OCI-LY3 (cell line): ENCODE measurements around the gene PLAAT4.

Experiments
- EZH2phosphoT487 ChIP-seq: fragments of 200-600 bp; shearing (Covaris generic); IDR thresholded peaks from 2 replicates; pipeline ENCODE4 v1.6.1; 2018; ENCODE audit warnings: antibody characterized with exemption, mixed run types, low read depth
- TF ChIP-seq, protein P1 (sequence below): fragments of 200-600, 300-600 bp; sonication (generic); IDR thresholded peaks from 2 replicates; pipeline ENCODE4 v1.5.1; 2014; ENCODE audit warnings: antibody characterized with exemption, low read length, low read depth

DNA sequence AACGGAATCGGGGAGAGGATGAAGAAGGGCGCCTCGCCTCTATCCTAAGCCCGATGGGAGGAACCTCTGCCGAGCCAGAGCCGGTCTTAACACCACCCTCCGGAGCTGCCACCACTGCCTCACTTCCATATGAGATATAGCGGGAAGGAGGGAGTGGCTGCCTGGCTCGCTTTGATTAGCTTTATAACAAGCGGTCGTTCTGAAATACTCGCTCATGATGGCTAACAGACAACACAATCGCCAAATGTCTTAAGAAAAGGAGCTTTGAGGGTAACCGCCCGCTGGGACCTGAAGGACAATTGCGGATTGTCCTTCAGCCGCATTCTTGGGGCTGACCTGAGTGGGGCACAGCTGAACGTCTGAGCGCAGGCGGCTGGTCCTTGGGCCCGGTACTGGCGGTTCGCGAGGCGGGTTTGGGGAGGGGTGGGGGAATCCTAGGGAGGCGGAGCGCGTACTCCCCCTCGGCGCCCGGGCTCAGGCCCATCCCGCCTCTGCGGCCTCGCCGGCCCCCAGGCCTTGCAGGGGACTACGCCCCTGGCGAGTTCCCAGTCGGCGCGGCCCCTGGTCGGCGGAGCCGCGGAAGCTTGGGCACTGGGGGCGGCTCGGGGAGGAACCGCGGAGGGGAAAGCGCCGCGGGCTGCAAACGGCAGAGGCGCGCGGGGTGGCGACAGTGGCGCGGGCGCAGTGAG is 45.9 kb upstream of the PLAAT4 start, which contains the start of gene PLAAT5:
- TF ChIP-seq, protein P1, sequence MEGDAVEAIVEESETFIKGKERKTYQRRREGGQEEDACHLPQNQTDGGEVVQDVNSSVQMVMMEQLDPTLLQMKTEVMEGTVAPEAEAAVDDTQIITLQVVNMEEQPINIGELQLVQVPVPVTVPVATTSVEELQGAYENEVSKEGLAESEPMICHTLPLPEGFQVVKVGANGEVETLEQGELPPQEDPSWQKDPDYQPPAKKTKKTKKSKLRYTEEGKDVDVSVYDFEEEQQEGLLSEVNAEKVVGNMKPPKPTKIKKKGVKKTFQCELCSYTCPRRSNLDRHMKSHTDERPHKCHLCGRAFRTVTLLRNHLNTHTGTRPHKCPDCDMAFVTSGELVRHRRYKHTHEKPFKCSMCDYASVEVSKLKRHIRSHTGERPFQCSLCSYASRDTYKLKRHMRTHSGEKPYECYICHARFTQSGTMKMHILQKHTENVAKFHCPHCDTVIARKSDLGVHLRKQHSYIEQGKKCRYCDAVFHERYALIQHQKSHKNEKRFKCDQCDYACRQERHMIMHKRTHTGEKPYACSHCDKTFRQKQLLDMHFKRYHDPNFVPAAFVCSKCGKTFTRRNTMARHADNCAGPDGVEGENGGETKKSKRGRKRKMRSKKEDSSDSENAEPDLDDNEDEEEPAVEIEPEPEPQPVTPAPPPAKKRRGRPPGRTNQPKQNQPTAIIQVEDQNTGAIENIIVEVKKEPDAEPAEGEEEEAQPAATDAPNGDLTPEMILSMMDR: no peak
- TF ChIP-seq EZH2phosphoT487: no peak
